ENCODE data around the gene CBX2.

DNA sequence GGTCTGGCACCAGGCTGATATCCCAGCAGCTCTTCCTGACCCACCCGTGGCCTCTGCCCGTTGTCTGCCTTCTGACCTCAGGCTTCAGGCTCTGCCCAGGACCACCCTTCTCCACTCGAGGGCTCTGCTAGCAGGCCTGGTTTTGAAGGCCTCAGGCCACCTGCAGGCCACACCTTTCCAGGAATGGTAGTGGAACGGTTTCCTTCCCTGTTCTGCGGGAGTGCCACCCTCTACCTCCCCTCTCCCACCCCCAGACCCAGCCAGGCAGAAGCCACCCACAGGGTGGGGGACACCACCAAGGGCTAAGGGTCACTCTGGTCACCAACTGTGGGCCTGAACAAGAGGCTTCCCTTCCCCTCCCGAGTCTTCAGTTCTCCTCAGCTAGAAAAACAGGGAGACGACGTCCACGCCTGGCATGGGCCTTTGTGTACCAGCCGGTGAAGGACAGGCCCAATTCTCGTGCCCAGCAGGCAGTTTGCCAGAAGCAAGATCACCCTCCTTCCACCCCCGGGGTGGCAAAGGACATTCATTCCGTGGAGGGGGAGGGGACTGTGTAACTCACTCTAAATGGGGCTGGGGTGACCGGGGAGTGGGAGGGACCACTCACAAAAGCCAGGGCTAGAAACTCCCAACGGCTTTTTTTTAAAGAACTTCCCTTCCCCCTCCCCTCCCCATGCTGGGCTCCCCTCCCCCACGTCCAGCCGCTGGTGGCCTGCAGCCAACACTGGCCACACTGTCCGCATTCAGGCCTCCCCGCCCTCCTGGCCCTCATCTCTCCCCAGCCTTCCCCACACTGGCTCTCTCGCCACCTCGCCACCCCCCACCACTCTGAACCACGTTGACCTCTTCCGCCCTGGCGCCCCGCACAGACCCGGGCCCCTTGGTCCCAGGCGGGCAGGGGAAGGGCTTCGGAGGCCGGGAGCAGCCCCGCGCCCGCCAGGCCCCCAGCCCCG is 53.6 kb downstream of the CBX2 start:
- TF ChIP-seq, protein P1, sequence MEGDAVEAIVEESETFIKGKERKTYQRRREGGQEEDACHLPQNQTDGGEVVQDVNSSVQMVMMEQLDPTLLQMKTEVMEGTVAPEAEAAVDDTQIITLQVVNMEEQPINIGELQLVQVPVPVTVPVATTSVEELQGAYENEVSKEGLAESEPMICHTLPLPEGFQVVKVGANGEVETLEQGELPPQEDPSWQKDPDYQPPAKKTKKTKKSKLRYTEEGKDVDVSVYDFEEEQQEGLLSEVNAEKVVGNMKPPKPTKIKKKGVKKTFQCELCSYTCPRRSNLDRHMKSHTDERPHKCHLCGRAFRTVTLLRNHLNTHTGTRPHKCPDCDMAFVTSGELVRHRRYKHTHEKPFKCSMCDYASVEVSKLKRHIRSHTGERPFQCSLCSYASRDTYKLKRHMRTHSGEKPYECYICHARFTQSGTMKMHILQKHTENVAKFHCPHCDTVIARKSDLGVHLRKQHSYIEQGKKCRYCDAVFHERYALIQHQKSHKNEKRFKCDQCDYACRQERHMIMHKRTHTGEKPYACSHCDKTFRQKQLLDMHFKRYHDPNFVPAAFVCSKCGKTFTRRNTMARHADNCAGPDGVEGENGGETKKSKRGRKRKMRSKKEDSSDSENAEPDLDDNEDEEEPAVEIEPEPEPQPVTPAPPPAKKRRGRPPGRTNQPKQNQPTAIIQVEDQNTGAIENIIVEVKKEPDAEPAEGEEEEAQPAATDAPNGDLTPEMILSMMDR (IDR thresholded peaks at IDR 0.05; ENCODE audit: low read depth, low read length): no peak
- no peak for TF ChIP-seq EZH2phosphoT487 (IDR thresholded peaks at IDR 0.05; ENCODE audit: low read depth)

Data from OCI-LY3 (cell line).